HG03439 (cell line): ENCODE results near the gene CDS1.
"Not testable (repeated sequence)": the region's sequence is repeated elsewhere in the genome, so short reads cannot be mapped to it uniquely, and the experiment has no call there.

ENCODE experiments used
- ATAC-seq: cut with Tn5 transposase; IDR thresholded peaks from one replicate; pipeline ENCODE4 v1.9.1; 2021; ENCODE audit warnings: mild to moderate bottlenecking, moderate library complexity; ENCODE audit not compliant: unreplicated experiment

CDS1 gene

DNA sequence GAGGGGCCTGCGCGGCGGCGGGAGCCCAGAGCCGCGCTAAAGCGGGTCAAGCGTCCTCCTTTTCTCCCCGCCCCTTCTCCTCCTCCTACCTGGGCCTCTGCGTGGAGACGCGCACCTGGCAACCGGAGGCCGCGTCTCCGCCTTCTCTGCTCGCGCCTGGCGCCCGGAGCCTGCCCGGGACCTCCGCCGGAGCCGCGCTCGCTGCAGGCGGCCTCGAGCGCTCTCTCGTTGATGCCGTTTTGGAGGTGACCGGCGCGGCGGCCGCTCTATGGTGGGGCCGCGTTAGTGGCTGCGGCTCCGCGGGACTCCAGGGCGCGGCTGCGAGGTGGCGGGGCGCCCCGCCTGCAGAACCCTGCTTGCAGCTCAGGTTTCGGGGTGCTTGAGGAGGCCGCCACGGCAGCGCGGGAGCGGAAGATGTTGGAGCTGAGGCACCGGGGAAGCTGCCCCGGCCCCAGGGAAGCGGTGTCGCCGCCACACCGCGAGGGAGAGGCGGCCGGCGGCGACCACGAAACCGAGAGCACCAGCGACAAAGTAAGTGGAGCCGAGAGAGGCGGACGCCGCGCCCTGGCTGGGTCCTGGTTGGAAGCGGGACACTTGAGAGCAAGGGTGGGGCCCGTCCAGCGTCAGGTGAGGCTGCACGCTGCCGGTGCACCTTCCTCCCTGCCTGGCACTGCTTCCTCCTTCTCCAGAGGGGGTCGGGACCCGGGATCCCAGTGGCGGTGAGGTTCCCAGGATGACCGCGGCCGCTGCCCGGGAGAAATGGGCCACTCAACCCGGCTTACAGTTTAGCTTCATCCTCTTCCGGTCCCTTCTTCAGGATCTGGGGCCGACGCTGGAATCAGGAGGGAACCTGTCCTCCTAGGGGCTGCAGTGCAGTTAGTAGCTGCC lies at the start of gene CDS1:
Gene CDS1, plus strand, starts transcription at position 140 of the 888 bp plus-strand sequence. Its CDS starts 275 bp downstream, at position 415.
- peak; percentile 43 for ATAC-seq

DNA sequence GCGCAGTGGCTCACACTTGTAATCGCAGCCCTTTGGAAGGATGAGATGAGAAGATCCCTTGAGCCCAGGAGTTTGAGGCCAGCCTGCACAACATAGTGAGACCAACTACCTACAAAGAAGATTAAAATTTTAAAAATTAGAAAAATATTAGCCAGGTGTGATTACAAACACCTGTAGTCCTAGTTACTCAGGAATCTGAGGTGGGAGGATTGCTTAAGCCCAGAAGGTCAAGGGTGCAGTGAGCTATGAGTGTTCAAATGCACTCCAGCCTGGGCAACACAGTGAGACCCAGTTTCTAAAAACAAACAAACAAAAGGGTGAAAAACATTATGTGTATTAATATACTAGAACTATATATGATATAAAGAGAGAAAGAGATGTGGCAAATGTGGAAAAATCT lies 47.0 kb upstream of the CDS1 start:
- no peak for ATAC-seq

GRCh38 chr4:84545093-84545492 lies 37.8 kb upstream of the CDS1 start:
- ATAC-seq = no peak

GRCh38 chr4:84547211-84547610 lies 35.7 kb upstream of the CDS1 start:
- no peak for ATAC-seq

- not testable (repeated sequence) for ATAC-seq
These were observed 33.7 kb upstream of the CDS1 start for GRCh38 chr4:84549191-84549590.

DNA sequence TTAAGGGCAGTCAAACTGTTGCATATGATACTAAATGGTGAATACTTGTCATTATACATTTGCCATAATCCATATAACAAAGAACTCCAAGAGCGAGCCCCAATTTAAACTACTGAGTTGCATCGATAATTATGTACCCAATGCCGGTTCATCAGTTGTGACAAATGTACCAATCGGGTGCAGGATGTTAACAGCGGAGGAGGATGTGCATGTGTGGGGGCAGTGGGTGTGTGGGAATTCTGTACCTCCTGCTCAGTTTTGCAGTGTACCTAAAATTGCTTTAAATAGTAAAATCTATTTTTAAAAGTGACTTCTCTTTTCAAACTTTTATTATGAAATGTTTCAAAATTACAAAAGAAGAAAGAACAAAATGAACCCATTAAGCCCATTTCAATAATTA lies 20.8 kb upstream of the CDS1 start:
- no peak for ATAC-seq

GRCh38 chr4:84563002-84563401 lies 19.9 kb upstream of the CDS1 start:
- ATAC-seq = no peak

DNA sequence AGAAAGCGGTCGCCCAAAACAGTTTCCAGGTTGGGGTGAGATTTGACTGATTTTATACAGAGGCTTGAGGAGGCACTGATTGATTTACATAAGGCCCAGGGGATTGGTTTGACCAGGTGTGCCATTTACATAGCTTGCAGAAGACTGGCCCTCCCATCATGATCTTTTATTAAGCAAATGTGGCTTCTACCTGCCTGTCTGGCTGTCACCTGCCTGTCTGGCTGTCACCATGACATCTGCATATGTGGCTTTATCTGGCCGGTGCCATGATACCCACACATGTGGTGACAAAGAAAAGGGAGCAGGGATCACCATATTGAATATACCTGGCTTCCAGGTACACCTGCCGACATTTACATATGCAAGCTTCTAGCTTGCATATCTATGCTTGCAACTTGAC lies 17.0 kb upstream of the CDS1 start:
- no peak for ATAC-seq

DNA sequence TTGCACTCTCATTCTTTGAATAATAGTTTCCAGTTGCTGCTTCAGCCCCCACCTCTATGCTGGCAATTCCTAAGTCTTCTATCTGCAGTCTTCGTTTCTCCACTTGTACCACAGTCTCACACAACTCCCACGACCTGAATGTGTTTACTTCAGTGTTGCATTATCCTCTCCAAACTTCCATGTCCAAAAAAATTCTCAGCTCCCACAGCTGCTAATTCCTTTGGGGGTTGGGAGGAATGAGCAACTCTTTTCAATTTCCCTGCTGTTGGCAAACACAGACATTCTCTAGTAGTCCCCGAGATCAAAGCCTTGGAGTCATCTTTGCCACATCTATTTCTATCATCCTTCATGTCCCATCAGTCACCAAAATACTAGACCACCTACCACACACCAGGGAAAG lies 14.4 kb upstream of the CDS1 start:
- no peak for ATAC-seq

DNA sequence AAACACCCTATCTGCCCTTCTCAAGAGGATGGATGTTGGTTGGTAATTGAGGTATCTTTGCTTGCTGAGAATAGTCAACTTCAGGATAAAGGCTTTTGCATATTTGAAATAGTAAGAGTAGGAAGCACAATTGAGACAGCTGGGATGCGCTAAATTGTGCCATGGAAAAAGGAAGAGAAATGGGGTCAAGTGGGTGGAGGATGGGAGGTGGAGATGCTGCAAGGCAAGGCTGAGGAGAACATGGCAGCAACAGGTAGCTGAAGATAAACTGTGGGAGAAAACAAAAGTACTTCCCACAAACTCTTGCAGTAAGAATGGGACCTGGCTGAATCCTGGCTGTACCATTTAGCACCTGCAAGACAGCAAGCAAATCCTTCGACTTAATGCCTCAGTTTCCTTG lies 13.9 kb upstream of the CDS1 start:
- ATAC-seq = no peak

GRCh38 chr4:84573385-84574068 lies 9.4 kb upstream of the CDS1 start:
- ATAC-seq = no peak

- ATAC-seq = no peak
These were observed 8.7 kb upstream of the CDS1 start for GRCh38 chr4:84574069-84574720.

GRCh38 chr4:84578540-84579402 lies 4.2 kb upstream of the CDS1 start:
- no peak for ATAC-seq

DNA sequence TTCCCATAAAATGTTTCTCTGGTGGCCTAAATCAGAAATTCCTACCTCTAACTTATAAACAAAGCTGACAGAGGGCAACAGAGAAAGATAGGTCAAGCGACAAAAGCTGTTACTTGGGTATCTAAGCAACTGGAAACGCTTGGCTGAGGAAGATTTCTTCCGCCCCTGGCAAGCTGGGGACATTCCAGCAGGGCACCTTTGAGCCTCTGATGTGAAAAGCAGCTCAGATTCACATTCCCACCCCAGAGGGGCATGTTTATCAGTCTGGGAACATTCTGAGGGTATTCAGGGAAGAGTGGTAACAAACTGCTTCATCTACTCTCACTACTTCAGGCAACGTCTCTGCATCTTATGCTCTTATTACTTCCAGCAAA lies 3.5 kb upstream of the CDS1 start:
- ATAC-seq = no peak

DNA sequence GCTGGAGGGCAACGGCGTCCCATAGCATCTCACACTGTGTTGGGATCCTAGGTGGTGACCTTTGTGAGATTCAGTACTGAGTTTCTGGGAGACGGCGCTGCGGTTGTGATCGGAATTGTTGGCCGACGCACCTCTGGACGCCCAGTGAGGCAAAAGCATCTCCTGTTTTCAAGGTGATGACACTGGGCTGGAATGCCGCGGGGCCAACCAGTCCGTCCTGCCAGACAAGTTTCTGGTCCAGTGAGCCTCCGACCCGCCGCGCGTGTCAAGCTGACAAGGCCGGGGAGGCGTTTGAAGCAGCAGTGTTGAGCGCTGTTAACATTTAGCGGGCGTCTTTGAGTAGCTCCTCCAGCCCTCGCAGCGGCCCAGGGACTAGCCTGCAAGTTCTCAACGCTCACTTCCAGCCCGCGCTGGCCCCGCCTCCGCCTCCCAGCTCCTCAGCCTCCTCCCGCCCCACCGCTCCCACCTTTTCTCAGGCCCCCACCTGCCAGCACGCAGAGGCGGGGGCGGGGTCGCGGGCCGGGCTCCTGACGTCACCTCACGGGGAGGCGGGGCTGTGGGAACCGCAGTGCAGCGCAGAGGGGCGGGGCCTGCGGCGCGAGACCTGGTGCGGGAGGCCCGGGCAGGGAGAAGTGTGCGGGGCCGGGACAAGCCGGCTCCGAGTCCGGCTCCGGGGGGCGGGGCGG lies 482 bp upstream of the CDS1 start:
- peak; percentile 88 for ATAC-seq

DNA sequence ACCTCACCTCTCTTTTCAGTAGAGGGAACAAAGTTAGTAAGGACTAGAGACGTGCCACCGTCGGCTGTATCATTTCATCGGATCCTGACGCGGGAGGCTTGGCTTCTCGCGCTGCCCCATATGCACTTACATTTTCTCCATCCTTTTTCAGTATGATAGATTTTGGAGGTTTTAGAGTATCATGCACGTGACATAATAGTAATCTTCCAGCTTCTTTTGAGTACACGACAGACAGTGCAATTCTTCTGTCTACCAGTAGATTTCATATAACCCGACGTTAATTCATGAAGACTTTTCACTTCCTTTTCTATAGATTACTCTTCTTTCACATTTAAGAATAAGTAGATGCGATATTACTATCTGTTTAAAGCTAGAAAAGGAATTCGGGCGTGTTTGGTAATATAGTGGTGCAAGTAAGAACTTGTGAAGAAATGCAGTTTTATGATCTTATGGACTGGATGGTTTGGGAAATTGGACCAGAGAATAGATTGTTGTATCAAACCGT lies 1.0 kb downstream of the CDS1 start:
- ATAC-seq = no peak

DNA sequence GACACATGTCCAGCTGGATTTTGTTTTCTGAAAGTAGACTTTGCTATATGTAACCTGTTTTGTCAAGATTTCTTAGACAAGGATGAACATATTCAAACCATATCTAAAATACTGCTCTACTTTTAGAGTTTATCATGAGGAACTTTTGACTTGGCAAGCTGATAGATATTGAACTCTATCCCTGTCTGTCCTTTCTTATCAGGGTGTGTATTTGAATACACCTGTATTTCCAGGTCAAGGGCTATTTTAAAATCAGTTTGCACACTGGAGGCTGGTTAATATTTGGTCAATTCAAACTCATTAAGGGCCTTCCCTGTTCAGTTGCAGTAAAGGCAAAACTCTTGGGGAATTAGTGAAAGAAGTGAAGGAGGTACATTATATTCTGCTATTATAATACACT lies 2.3 kb downstream of the CDS1 start:
- no peak for ATAC-seq

DNA sequence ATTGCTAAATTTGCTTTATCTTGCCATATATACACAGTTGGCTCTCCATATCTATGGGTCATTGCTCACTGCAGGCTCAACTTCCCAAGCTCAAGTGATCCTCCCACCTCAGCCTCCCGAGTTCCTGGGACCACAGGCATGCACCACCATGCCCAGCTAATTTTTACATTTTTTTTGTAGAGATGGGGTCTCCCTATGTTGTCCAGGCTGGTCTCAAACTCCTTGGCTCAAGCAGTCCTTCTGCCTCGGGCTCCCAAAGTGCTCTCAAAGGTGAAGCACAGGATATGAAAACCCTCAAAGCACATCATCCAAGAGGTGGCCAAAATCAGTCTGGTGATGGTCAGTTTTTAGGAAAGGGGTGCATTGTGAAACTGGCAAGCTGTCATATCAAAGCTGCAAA lies 11.8 kb downstream of the CDS1 start:
- ATAC-seq = no peak

GRCh38 chr4:84596826-84597225 lies 13.9 kb downstream of the CDS1 start:
- no peak for ATAC-seq

DNA sequence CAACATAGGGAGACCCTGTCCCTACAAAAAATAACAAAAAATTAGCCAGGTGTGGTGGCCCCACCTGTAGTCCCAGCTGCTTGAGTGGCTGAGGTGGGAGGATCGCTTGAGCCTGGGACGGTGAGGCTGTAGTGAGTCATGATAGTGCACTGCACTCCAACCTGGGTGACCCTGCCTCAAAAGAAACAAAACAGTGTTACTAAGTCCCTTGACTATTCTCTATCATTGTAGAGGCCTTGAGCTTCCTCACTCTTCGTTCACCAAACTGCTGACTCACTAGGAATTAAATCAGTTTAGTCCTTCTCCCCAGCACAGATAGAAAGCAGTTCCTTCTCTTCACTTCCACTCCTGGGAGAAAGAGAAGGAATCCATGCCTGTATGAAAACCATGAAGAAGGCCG lies 14.5 kb downstream of the CDS1 start:
- ATAC-seq = no peak
